Gastrocnemius medialis (tissue), 4 donors: ENCODE data around the gene CSF3R.

Experiments used
- POLR2A ChIP-seq, 2 donors: fragments of 450-650 bp; IDR thresholded peaks; one replicate each; pipeline ENCODE4 v1.6.1; 2017; ENCODE audit warnings: antibody characterized with exemption in 2 of 2, mild to moderate bottlenecking in 2 of 2, moderate library complexity in 2 of 2
- TF ChIP-seq, protein P1 (sequence below), 5 experiments: fragments of 450-650 bp in 3 of 5; fragments of 200-600 bp in 2 of 5; sonication (generic) in 2 of 5; IDR thresholded peaks in 4 of 5; conservative IDR thresholded peaks in 1 of 5; 1 replicate in 4 of 5; 2 replicates in 1 of 5; pipeline ENCODE4 v1.5.1; 2016 to 2019; ENCODE audit warnings: antibody characterized with exemption in 5 of 5, mild to moderate bottlenecking in 3 of 5, moderate library complexity in 3 of 5

DNA sequence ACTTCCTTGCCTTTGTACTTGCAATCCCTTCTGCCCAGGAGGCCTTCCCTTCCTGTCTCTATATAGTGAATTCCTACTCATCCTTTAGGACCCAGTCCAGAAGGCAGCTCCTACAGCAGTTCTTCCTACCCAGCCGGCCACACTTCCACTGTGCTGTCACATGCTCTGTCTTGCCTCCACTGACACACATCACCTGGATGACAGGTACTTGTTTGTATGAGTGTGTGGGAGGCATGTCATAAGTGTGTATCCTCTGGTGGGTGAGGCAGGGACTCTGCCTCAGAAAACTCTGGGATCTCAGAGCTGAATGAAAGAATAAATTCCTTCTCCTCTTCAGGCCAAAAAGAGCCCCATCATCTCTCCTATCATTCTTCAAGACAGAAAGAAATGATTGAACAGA lies 27.3 kb downstream of the CSF3R start:
- TF ChIP-seq, protein P1, sequence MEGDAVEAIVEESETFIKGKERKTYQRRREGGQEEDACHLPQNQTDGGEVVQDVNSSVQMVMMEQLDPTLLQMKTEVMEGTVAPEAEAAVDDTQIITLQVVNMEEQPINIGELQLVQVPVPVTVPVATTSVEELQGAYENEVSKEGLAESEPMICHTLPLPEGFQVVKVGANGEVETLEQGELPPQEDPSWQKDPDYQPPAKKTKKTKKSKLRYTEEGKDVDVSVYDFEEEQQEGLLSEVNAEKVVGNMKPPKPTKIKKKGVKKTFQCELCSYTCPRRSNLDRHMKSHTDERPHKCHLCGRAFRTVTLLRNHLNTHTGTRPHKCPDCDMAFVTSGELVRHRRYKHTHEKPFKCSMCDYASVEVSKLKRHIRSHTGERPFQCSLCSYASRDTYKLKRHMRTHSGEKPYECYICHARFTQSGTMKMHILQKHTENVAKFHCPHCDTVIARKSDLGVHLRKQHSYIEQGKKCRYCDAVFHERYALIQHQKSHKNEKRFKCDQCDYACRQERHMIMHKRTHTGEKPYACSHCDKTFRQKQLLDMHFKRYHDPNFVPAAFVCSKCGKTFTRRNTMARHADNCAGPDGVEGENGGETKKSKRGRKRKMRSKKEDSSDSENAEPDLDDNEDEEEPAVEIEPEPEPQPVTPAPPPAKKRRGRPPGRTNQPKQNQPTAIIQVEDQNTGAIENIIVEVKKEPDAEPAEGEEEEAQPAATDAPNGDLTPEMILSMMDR (IDR thresholded peaks at IDR 0.05 in 4 of 5, conservative IDR thresholded peaks at IDR 0.05 in 1 of 5), result no peak
- no peak for TF ChIP-seq POLR2A (IDR thresholded peaks at IDR 0.05)
